Hematopoietic multipotent progenitor cell treated with erythropoietin and hydrocortisone succinate and interleukin-3 and kit ligand, for 15 days (in vitro differentiated cells): ENCODE measurements around the gene LIX1L.

Experiments used
- DNase-seq: peaks from one replicate; pipeline ENCODE4 v3.0.0-alpha.2; 2015; ENCODE audit warnings: low spot score

LIX1L gene

GRCh38 chr1:145957443-145958319 is at the start of gene LIX1L:
Gene LIX1L, minus strand, starts transcription at chr1:145958017. Its CDS starts 90 bp downstream, at chr1:145957927.
- peak; percentile 97 for DNase-seq

- DNase-seq: no peak
Measured at GRCh38 chr1:146001709-146002108, 43.9 kb upstream of the LIX1L start.

DNA sequence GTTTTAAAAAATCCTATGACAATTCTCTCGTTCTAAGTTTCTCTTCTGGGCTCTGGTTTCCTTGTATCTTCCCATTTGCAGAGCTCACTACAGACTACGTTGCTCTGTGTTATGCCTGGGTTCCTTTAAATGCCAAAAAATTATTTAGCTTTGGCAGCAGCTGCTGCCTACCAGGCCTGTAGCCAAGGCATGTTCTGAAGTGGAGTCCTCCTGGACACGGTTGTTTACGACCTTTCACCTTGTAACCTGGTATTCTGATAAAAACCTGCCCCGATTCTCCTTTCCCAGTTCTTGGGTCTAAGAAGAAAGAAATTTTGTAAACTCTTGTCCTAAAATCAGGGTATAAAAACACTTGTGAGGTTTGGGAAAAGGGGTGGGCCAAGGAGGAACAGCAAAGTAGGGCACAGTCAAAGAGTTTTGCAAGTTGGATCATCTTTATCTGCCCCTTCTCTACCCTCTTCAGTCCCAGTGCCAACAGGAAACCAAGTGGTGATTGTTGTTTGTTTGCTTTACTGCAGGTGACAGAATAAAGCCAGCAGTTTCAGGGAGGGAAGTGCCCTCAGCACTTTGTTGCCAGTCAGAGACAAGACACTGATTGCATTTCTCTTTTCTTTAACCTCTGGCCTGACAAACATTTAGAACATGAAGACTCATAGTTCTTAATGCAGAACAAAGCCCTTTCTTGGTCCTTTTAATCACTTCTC is 41.7 kb upstream of the LIX1L start:
- DNase-seq: no peak

DNA sequence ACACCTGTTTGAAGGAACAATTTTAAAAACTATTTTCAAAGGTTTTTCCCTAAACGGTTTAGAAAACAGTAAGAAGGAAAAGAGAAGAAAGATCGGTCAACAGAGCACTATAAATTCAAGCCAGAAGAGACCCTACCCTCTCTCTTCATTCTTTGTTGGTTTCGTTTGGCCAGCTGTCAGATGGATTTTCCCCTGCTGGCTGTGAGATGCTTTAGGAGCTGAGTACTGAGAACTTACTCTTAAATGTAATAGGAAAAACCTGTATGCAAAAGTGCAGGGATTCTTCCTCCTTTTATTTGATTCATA is 39.9 kb upstream of the LIX1L start:
- DNase-seq: peak; percentile 25

- DNase-seq: no peak
Measured at GRCh38 chr1:145997016-145997717, 39.4 kb upstream of the LIX1L start.

- peak; percentile 99 for DNase-seq
Measured at GRCh38 chr1:145996433-145997015, 38.7 kb upstream of the LIX1L start, which contains the start of gene TXNIP. Gene TXNIP, minus strand, starts transcription at chr1:145996579. Its CDS starts 313 bp downstream, at chr1:145996266.

GRCh38 chr1:145995964-145996432 is 38.2 kb upstream of the LIX1L start:
- no peak for DNase-seq

- peak; percentile 44 for DNase-seq
Measured at GRCh38 chr1:145995148-145995881, 37.5 kb upstream of the LIX1L start.

DNA sequence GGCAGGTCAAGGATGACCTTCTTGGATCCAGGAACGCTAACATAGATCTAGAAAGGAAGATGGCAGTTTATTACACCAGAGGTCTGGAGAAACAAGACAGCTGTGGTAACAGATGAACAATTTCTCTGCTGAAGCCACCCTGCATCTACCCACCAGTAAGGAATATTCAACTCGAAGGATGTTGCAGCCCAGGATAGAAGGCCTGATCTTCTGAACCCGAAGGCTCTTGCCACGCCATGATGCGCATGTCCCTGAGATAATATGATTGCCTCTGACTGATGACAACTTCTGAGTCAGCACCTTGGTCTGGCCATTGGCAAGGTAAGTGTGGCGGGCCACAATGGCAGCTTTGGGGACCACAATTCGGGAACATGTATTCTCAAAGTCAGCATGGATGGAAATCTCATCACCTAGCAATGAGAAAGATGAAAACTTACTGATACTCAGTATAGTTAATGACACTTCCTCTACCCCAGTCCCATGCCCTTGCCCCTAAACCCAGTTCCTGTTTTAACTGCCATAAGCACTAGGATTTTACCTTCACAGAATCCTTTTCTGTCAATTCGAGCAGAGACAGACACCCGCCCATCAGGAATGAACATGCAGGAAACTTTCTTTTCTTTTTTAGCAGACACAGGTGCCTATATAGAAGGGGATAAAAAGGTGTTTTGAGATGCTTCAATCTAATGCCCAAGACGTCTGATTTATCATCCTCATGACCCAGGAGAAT is 36.7 kb upstream of the LIX1L start:
- peak; percentile 67 for DNase-seq

- no peak for DNase-seq
Measured at GRCh38 chr1:145993618-145994390, 36.0 kb upstream of the LIX1L start.

DNA sequence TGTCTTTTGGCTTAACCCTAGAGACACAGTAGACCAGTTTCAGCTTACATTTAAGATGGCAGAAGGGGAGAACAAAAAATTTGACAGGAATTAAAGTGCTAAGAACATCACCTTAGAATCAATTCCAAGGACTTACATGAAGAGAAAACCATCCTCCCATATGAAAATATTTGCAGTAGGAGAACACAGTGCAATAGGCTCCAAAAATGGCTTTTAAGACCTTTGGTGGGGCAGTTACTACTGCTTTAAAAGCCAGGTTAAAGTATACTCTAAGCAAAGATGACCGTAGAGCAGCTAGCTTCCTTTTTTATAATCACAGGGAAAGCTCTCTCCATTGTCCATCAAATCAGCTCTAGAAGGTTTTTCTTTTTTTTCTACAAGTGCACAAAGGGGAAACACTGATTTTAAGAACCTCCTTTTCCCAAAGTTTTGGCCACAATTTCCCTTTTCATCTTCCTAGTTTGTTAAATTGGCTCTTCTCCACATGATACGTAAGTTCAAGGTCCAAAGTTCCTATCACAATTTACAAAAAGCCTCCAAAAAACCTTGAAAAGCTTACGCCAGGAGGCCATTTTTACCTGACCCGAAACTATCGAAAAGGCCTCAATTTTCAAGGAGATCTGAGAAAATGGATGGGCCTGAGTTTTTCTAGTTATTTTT is 35.3 kb upstream of the LIX1L start:
- DNase-seq: no peak

DNA sequence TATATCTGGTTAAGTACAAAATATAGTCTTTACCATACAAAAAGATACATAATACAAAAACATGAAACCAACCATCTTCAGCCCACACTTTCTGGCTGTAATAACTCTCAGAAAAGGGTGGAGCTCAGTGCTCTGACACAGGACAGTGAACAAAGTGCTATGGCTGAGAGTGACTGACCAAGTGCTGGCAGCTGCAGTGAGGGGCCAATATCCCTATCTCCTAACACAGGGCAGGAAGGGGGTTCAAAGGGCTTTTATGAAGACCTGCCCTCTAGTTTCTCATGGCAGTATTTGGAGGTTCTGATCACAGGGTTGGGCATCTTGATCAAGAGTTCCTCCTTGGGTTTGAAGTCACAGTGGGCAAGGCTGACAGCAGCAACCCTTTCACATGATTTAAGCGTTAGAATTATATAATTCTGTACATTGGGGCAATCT is 34.7 kb upstream of the LIX1L start:
- DNase-seq: no peak

DNA sequence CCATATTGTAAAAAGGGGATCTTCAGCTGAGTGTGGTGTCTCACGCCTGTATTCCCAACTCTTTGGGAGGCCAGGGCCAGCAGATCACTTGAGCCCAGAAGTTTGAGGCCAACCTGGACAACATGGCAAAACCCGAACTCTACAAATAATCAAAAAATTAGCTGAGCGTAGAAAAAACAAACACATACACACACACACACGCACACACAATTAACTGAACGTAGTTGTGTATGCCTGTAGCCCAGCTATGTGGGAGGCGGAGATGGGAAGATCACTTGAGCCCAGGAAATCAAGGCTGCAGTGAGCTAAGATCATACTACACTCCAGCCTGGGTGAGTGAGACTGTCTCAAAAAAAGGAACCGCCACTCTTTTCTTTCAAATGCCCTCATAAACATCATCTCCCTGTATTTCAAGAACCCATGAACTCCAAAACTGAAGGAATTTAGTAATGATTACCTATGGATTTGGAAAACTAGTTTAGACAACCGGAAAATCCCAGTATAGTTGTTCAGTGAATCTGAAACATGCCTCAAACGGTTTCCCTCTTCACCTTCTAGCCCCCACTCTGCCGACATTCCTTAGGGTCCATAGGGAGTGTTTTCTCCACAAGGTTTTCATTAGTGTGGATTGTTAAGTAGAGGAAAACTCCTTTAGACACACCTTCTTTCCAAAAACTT is 34.1 kb upstream of the LIX1L start:
- DNase-seq: no peak

- DNase-seq: no peak
Measured at GRCh38 chr1:145990249-145990855, 32.5 kb upstream of the LIX1L start.

- DNase-seq: no peak
Measured at GRCh38 chr1:145988773-145989172, 31.0 kb upstream of the LIX1L start.

DNA sequence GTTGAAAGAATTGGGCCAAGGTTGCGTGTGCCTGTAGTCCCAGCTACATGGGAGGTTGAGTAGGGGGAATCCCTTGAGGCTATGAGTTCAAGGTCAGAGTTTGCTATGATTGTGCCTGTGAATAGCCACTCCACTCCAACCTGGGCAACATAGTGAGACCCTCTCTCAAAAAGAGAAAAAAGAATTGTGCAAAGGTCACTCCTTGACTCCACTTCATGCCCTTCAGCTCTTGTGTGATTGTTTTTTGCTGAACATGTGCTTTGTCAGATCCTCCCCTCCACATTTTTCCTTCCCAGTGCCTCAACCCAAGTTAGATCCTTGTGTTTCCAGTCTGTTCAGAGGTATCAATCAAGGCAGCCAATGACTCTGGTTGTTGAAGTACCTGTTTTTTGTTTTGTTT is 30.1 kb upstream of the LIX1L start:
- DNase-seq: no peak

- DNase-seq: no peak
Measured at GRCh38 chr1:145986551-145986950, 28.7 kb upstream of the LIX1L start.
